HG03439 (cell line): ENCODE data around the gene AAR2.

ENCODE experiments used
- ATAC-seq: cut with Tn5 transposase; IDR thresholded peaks from one replicate; pipeline ENCODE4 v1.9.1; 2021; ENCODE audit warnings: mild to moderate bottlenecking, moderate library complexity; ENCODE audit not compliant: unreplicated experiment

Gene AAR2

GRCh38 chr20:36259177-36260061, 23.1 kb downstream of the AAR2 start:
- no peak for ATAC-seq

DNA sequence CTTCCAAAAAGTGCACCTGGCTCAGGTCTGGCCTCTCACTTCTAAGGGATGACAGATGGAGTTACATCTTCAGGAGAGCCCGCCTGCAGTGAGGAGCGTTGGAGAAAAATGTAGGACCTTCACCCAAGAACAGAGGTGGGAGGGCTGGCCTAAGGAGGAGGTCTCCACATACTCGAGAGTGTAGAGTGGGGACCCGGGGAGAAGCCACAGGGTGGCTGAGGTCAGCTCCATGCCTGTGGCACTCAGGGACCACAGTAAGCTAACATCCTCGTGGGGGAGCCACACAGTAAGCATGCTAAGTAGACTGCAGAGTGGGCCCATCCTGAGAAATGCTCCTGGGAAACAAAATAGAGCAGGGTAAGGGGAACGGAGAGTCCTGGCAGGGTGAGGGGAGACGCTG, 24.0 kb downstream of the AAR2 start:
- no peak for ATAC-seq

DNA sequence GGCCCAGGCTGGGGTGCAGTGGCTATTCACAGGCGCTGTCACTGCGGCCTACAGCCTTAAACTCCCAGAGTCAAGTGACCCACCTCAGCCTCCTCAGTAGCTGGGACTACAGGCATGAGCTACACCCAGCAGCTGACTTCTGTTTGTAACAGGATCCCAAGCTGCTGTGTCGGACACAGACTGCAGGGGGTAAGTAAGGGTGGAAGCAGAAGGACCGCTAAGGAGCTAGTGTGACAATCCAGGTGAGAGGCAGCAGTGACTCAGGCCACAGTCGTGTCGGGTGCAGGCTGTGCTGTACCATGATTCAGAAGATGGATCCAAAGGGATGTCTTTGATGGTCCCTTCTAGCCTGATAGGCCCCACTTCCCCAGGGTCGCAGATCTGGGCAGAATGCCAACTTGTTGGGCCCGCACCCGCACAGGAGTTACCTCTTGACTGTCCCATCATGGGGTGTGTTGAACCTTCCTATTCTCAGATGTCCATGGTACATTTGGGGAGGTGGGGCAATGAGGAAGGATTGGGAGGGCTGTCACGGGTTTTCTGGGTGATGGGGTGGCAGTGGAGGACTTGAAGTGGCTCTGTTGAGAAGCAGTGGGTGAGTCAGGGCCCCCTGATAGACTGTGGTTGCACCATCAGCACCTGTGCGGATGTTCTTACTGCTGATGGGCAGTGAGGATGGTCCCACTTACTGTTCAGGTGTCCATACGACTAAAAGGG, 25.3 kb downstream of the AAR2 start:
- no peak for ATAC-seq

GRCh38 chr20:36262440-36262839, 26.2 kb downstream of the AAR2 start:
- no peak for ATAC-seq

GRCh38 chr20:36264426-36265246, 28.4 kb downstream of the AAR2 start:
- no peak for ATAC-seq

DNA sequence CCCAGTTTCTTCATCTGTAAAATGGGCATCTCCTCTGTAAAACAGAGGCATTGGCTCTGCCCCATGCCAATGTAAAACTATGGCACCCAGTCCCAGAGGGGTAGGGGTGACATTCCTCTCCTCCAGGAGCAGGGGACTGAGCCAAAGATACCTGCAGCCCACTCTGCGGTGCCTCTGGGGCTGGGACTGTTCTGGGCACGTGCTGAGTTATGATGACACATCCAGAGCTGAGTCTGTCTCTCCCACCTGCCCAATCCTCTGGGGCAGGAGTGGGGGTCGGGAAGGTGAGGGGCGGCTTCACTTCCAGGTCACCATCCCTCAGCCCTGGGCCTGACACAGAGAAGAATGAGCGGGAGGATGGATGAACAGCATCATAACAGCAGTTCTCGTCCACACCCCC, 29.9 kb downstream of the AAR2 start:
- no peak for ATAC-seq

DNA sequence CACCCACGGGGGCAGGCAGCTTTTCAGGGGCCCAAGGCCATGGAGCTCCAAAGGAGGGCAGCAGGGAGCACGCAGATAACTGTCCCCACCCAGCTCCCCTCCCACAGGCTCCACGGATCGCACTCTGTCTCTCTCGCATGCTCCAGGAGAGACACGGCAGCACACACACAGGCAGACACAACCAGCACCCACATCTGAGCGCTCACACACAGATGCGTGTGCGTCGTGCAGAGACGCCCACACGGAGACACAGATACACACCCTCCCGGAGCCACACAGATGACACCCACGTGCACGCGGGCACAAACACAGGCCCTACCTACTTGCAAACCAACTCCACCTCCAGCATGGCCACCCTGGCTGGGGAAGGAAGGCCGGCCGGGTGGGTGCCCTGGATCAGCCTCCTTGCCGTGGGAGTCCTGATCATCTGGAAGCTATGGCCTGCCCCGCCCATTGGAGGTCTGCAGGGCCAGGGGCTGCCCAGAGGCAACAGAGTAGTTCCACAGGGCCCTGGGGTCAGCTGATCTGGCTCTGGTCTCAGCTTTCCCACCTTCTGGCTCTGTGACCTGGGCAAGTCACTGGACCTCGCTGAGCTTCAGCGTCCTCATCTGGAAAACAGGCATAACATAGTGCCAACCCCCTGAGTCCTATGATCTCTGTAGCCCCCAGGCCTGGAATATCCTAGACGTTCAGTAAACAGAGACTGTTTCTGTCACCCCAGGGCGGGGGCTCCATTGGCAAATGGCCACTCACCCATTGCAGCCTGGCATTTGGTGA, 31.5 kb downstream of the AAR2 start:
- no peak for ATAC-seq

DNA sequence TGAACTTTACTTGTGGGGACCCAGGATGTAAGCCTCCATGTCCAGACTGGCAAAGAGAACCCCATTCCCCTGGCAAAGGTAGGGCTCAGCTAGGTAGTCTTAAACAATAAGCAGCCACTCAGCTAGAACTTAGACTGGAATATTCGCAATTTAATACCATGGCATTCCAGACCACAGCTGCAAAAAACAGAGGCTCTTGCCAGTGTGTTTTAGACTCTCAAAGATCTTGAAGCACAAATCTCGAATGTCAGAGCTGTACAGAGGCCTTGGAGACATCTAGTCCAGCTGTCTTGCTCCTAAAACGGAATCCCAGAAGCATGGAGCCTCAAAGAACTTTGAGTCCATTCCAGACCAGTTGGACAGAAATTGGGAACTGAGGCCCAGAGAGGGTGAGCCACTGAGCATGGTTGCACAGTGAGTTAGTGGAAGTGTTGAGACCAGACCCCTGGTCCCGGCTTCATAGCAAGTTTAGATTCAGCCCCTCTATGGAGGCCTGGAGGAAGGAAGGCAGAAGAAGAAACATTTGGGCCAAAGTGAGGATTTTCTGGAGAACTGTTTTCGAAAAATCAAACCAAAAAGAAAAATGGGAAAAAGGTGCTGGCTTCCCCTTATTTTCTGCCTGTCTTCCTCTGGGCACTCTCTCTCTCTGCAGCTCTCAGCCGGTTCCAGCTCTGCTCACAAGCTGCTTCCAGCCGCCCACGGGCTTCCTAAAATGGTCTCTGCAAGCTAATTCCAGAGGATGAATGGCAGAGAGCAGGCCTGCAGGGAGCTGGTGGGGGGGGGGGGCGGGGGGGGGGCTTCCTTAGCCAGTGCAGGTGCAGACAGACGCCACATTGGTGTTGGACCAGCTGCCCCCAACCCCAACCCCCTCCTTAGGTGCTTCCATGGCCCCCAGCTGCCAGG, 32.4 kb downstream of the AAR2 start:
- no peak for ATAC-seq

DNA sequence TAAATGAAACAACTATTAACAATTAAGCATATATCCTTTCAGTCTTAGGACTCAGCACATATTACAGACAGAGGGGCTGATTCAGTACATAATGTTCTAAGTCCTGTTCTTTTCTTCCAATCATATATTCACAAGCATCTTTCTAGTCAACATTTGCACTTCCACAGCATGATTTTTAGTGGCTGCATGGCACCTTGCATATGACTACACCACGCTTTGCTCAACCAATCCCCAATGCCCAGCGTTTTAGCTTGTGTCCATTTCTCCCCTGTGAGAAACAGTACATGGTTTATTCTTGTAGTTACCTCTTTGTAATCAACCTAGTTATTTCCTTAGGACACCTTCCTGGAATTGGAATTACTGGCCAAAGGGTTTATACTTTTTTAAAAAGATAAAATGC, 33.2 kb downstream of the AAR2 start:
- ATAC-seq, result no peak

DNA sequence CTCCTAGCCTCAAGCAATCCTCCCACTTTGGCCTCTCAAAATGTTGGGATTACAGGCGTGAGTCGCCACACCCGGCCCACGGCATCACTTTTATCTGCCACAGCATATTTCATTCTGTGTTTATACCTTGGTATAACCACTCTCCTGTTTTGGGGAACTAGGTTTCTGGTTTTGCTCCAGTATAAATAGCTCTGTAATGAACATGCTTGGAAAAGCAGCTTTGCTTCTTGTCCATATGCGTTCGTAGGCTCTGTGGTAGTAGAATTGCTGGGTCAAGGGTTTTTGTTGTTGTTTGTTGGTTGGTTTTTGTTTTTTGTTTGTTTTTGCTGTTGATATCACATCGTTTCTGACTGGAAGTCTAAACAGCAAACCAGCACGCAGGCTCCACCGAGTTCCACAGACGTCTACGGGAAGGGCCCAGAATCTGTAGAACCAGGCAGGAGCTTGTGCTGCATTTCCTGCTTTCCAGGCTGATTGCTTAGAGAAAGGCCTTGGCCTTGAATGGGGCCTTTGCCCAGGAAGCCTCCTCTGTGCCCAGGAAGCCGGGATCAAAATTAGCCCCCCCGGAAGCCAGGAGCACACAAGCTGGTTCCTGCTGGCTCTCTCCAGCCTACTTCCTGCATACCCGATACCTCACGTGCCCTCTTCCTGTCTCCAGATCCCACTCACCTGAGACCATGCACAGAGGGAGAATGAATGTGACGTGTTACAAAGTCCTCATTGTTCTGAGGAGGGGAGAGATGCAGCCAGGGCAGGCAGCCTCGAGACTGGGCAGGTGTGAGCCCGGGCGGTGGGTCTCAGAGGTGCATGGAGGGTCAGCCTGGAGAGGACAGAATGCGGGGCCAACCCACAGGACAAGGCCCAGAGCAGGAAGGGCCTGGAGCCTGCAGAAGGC, 34.7 kb downstream of the AAR2 start:
- ATAC-seq, result no peak

DNA sequence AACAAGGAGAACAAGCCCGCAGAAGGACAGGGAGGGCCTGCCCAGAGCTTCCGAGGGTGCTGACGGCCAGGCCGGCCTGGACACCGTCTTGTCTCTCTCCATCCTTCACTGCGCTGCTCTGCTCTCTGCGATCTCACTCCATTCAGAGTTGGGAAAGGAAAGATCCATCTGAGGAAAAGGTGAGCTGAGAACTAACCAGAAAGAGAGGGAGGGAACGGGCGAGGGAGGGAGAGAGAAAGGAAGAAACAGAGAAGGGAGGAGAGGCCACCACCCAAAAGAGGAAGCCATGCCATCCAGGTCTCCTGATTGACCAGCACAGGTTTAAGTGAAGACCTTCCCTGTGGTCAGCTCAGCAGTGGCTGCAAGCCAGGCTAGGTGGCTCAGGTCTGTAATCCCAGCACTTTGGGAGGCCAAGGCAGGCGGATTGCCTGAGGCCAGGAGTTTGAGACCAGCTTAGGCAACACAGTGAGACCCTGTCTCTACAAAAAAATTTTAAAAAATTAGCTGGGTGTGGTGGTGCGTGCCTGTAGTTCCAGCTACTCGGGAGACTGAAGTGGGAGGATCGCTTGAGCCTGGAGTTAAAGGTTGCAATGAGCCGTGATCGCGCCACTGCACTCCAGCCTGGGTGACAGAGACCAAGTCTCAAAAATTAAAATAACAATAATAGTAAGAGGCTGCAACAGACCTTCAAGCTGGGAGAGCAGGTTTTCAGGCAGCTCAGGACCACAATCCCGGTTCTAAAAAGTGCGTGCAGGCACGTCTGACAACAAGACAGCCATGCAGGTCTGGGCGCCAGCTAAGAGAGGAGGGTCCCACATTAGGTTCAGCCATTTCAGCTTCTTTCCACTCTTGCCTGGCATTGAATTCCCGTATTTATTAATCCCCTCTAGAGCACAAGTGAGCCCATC, 35.6 kb downstream of the AAR2 start:
- ATAC-seq, result no peak

DNA sequence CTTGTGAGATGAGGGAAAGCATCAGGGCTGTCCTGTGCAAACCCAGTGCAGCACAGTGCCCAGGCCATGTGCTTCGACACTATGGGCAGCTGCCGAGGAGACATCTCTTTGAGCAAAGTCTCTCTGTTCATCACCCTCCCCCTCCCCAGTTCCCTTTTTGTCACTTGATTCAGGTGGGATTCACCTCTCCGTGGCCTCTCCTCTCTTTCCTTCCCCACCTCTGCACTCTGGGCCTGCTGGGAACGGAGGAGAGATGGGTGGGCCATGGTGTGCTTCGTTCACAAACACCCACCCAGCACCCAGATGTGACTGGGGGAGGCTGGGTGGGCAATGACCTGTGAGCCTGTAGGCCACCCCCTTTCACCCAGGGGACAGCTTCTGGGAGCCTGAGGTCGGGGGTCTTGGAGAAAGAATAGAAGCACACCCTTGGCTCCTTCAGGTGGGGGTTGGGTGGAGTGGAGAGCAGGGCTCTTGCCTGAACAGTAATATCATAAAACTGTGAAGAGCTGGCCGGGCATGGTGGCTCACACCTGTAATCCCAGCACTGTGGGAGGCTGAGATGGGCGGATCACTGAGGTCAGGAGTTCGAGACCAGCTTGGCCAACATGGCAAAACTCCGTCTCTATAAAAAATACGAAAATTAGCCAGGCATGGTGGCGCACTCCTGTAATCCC, 36.4 kb downstream of the AAR2 start:
- ATAC-seq, result no peak

GRCh38 chr20:36273414-36274180, 37.3 kb downstream of the AAR2 start:
- no peak for ATAC-seq

GRCh38 chr20:36274181-36274841, 38.0 kb downstream of the AAR2 start:
- ATAC-seq, result no peak

- no peak for ATAC-seq
These were observed 38.7 kb downstream of the AAR2 start for GRCh38 chr20:36275011-36275410.
